ENCODE results near the gene PSMA4.
A peak's percentile ranks its signal among the peaks of the same experiment; 100 is the strongest.

Gene PSMA4

DNA sequence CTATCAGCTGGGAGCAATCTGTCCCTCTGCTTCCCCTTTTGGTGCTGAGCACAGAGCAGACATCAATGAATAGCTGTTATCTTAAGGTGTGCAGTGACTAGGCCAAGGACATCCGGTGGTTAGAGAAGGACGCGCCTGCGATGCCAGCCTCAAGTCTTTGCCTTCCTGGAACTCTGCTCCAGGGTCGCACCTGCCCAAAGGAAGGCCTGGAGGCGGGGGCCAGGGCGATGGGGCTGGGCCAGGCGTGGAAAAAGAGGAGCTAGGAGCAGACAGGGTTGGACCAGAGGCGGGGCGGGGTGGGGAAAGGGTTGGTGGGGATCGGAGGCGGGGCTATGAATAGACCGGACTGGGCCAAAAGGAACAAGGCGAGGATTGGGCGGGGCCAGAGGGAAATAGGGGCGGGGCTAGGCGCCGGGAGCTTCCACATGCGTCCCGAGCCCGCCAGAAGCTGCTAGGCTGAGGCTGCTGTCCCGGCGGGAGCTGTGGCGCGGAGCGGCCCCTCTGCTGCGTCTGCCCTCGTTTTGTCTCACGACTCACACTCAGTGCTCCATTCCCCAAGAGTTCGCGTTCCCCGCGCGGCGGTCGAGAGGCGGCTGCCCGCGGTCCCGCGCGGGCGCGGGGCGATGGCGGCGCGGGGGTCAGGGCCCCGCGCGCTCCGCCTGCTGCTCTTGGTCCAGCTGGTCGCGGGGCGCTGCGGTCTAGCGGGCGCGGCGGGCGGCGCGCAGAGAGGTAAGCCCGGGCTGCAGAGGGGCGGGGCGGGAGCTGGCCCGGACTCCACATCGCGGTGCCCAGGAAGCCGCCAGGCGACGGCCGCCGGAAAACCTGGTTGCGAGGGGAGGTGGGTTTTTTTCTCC is 25.1 kb downstream of the PSMA4 start, which contains the start of gene CHRNA5:
Gene CHRNA5, plus strand, starts transcription at position 424 of the 854 bp plus-strand sequence. Its CDS starts 200 bp downstream, at position 624.
- TF ChIP-seq, protein P1, sequence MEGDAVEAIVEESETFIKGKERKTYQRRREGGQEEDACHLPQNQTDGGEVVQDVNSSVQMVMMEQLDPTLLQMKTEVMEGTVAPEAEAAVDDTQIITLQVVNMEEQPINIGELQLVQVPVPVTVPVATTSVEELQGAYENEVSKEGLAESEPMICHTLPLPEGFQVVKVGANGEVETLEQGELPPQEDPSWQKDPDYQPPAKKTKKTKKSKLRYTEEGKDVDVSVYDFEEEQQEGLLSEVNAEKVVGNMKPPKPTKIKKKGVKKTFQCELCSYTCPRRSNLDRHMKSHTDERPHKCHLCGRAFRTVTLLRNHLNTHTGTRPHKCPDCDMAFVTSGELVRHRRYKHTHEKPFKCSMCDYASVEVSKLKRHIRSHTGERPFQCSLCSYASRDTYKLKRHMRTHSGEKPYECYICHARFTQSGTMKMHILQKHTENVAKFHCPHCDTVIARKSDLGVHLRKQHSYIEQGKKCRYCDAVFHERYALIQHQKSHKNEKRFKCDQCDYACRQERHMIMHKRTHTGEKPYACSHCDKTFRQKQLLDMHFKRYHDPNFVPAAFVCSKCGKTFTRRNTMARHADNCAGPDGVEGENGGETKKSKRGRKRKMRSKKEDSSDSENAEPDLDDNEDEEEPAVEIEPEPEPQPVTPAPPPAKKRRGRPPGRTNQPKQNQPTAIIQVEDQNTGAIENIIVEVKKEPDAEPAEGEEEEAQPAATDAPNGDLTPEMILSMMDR (conservative IDR thresholded peaks at IDR 0.05; ENCODE audit: control insufficient read depth, insufficient read depth, low read depth, low read length): no peak
- peak; percentile 72 for DNase-seq (ENCODE audit: low read depth)
- peak within 1 kb of the TSS; percentile 53 for H3K4me3 ChIP-seq (ENCODE audit: control insufficient read depth, low read depth, low read length)

- DNase-seq (ENCODE audit: low read depth): peak; percentile 7
- TF ChIP-seq, protein P1 (conservative IDR thresholded peaks at IDR 0.05; ENCODE audit: control insufficient read depth, insufficient read depth, low read depth, low read length): no peak
- H3K4me3 ChIP-seq (ENCODE audit: control insufficient read depth, low read depth, low read length): peak overlapping the region; percentile 53
Observed at GRCh38 chr15:78565951-78566774, 25.9 kb downstream of the PSMA4 start.

- no peak for DNase-seq (ENCODE audit: low read depth)
- H3K4me3 ChIP-seq (ENCODE audit: control insufficient read depth, low read depth, low read length): no peak overlapping the region
- TF ChIP-seq, protein P1 (conservative IDR thresholded peaks at IDR 0.05; ENCODE audit: control insufficient read depth, insufficient read depth, low read depth, low read length): no peak
Observed at GRCh38 chr15:78567531-78567930, 27.3 kb downstream of the PSMA4 start.

GRCh38 chr15:78570710-78571109 is 30.5 kb downstream of the PSMA4 start:
- DNase-seq (ENCODE audit: low read depth): no peak
- H3K4me3 ChIP-seq (ENCODE audit: control insufficient read depth, low read depth, low read length): no peak overlapping the region
- TF ChIP-seq, protein P1 (conservative IDR thresholded peaks at IDR 0.05; ENCODE audit: control insufficient read depth, insufficient read depth, low read depth, low read length): no peak

DNA sequence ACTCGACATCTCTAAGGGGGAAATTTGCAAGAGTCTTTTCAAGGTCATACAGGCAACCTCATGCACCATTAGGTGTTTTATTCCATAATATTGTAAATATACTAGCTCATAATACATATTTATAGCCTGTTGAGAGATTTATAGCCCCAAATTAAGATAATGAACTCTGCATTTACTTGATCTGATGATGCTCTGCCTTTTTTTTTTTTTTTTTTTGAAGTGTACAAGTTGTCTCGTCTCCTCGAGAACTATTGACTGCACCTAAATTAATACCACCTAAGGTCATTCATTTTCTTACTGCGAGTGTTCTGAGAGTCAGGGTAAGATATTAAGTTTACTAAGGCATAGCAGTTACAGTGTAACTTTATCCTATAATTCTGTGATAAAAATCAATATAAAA is 31.1 kb downstream of the PSMA4 start:
- TF ChIP-seq, protein P1 (conservative IDR thresholded peaks at IDR 0.05; ENCODE audit: control insufficient read depth, insufficient read depth, low read depth, low read length): no peak
- no peak for DNase-seq (ENCODE audit: low read depth)
- H3K4me3 ChIP-seq (ENCODE audit: control insufficient read depth, low read depth, low read length): no peak overlapping the region

GRCh38 chr15:78573416-78573815 is 33.2 kb downstream of the PSMA4 start:
- no peak for DNase-seq (ENCODE audit: low read depth)
- no peak overlapping the region for H3K4me3 ChIP-seq (ENCODE audit: control insufficient read depth, low read depth, low read length)
- TF ChIP-seq, protein P1 (conservative IDR thresholded peaks at IDR 0.05; ENCODE audit: control insufficient read depth, insufficient read depth, low read depth, low read length): no peak

Data from fibroblast of mammary gland (primary cell).